Glomerular endothelial cell (primary cell): ENCODE data around the gene TMEM267. TPM values are rescaled to one million over a fixed set of nuclear protein-coding genes. Genes with fewer than 3 reads are reported as not detected.
"Not testable (repeated sequence)": the region's sequence is repeated elsewhere in the genome, so short reads cannot be mapped to it uniquely, and the experiment has no call there.

ENCODE experiments used
- DNase-seq: peaks from one replicate; pipeline ENCODE4 v3.0.0-alpha.2; 2011; ENCODE audit warnings: low read depth, low spot score; ENCODE audit errors: extremely low read depth
- total RNA-seq: library from RNA; depleted of rRNA; stranded (reverse); fragments of >200 nt; gene quantifications from 2 replicates; pipeline ENCODE4 v1.2.3, GENCODE V29; 2015

The TMEM267 gene
- total RNA-seq, result 11.4 and 13.8 TPM in 2 replicates

- peak; percentile 55 for DNase-seq
Observed at GRCh38 chr5:43483298-43484105, at the start of gene TMEM267. TMEM267 (minus strand) TSS chr5:43483865; CDS start chr5:43453969, 29,896 bp downstream.

- DNase-seq, result no peak
Observed at GRCh38 chr5:43530648-43531047, 47.0 kb upstream of the TMEM267 start.

- DNase-seq, result no peak
Observed at GRCh38 chr5:43523662-43524072, 40.0 kb upstream of the TMEM267 start.

- DNase-seq, result no peak
Observed at GRCh38 chr5:43520615-43521014, 37.0 kb upstream of the TMEM267 start.

- no peak for DNase-seq
Observed at GRCh38 chr5:43515678-43516048, 32.0 kb upstream of the TMEM267 start.

- peak; percentile 80 for DNase-seq
Observed at GRCh38 chr5:43514816-43515677, 31.4 kb upstream of the TMEM267 start, which contains the start of gene C5orf34. C5orf34 (minus strand) TSS chr5:43515148; CDS start chr5:43509339, 5,809 bp downstream.

- peak; percentile 20 for DNase-seq
Observed at GRCh38 chr5:43514471-43514815, 30.8 kb upstream of the TMEM267 start.

GRCh38 chr5:43514025-43514424, 30.4 kb upstream of the TMEM267 start:
- no peak for DNase-seq

- DNase-seq, result not testable (repeated sequence)
Observed at GRCh38 chr5:43511062-43511461, 27.4 kb upstream of the TMEM267 start.

GRCh38 chr5:43498581-43498980, 14.9 kb upstream of the TMEM267 start:
- DNase-seq, result no peak

GRCh38 chr5:43497311-43498104, 13.8 kb upstream of the TMEM267 start:
- no peak for DNase-seq

- DNase-seq, result no peak
Observed at GRCh38 chr5:43491326-43491725, 7.7 kb upstream of the TMEM267 start.

GRCh38 chr5:43486353-43486752, 2.7 kb upstream of the TMEM267 start:
- no peak for DNase-seq

- DNase-seq, result no peak
Observed at GRCh38 chr5:43485406-43485805, 1.7 kb upstream of the TMEM267 start.

GRCh38 chr5:43484106-43484849, 613 bp upstream of the TMEM267 start:
- DNase-seq, result peak; percentile 66

- DNase-seq, result no peak
Observed at GRCh38 chr5:43482490-43483297, 971 bp downstream of the TMEM267 start.

GRCh38 chr5:43469671-43470391, 13.8 kb downstream of the TMEM267 start:
- DNase-seq, result no peak

GRCh38 chr5:43467100-43467499, 16.6 kb downstream of the TMEM267 start:
- DNase-seq, result no peak

- DNase-seq, result not testable (repeated sequence)
Observed at GRCh38 chr5:43465455-43465854, 18.2 kb downstream of the TMEM267 start.
